Spleen (tissue), 11 donors: ENCODE data around the gene SREK1IP1. TPM values are rescaled to one million over a fixed set of nuclear protein-coding genes. Genes with fewer than 3 reads are reported as not detected.

Experiments used
- DNase-seq: peaks from one replicate; pipeline ENCODE4 v3.0.0-alpha.2; 2020
- H3K27ac ChIP-seq, 8 donors: fragments of 200-600 bp; sonication (generic) in 7 of 8; 1 replicate in 4 of 8; 2 replicates in 4 of 8; pipeline versions ENCODE4 v1.5.0 to v1.8.0; 2016 to 2021; ENCODE audit warnings: inconsistent platforms in 4 of 8, mild to moderate bottlenecking in 4 of 8, moderate library complexity in 1 of 8
- H3K27me3 ChIP-seq, 7 donors: fragments of 200-600 bp; sonication (generic) in 6 of 7; replicated peaks in 1 of 7; 1 replicate in 4 of 7; 2 replicates in 3 of 7; pipeline versions ENCODE4 v1.5.0 to v1.8.0; 2016 to 2021; ENCODE audit warnings: inconsistent platforms in 3 of 7, mild to moderate bottlenecking in 1 of 7
- H3K36me3 ChIP-seq, 6 donors: fragments of 200-600 bp; sonication (generic) in 5 of 6; 1 replicate in 4 of 6; 2 replicates in 2 of 6; pipeline versions ENCODE4 v1.5.0 to v1.8.0; 2016 to 2021; ENCODE audit warnings: inconsistent platforms in 2 of 6
- H3K4me1 ChIP-seq, 6 donors: fragments of 200-600 bp; sonication (generic) in 5 of 6; 1 replicate in 3 of 6; 2 replicates in 3 of 6; pipeline versions ENCODE4 v1.5.0 to v1.8.0; 2016 to 2021; ENCODE audit warnings: inconsistent platforms in 3 of 6
- H3K4me3 ChIP-seq, 8 donors: fragments of 200-600 bp; sonication (generic) in 7 of 8; 1 replicate in 4 of 8; 2 replicates in 4 of 8; pipeline versions ENCODE4 v1.5.0 to v1.8.0; 2016 to 2021; ENCODE audit warnings: inconsistent platforms in 4 of 8, mild to moderate bottlenecking in 4 of 8, moderate library complexity in 2 of 8
- H3K9me3 ChIP-seq, 8 donors: fragments of 200-600 bp; sonication (generic) in 7 of 8; 1 replicate in 4 of 8; 2 replicates in 4 of 8; pipeline versions ENCODE4 v1.5.0 to v1.8.0; 2016 to 2021; ENCODE audit warnings: inconsistent platforms in 4 of 8
- POLR2A ChIP-seq, 3 donors: fragments of 450-650 bp; IDR thresholded peaks; one replicate each; pipeline ENCODE4 v1.5.1; 2017; ENCODE audit warnings: antibody characterized with exemption in 3 of 3, mild to moderate bottlenecking in 1 of 3
- POLR2AphosphoS5 ChIP-seq, 3 donors: sonication (generic); formaldehyde crosslinking; IDR thresholded peaks; one replicate each; pipeline ENCODE4 v1.5.1; 2017; ENCODE audit warnings: antibody characterized with exemption in 3 of 3
- WGBS, 5 donors: extraction: QIAGEN DNeasy Blood & Tissue Kit in 3 of 5; methylation state at CpG; one replicate each; pipeline versions ENCODE4 v1.1.5 to v1.1.7; 2013 to 2018; 5-methylcytosine and 5-hydroxymethylcytosine counted together
- intact Hi-C: fragments of 100-400 bp; cut with DNase I; formaldehyde crosslinking; loops from one replicate; pipeline ENCODE4 v1.15.0; 2023; ENCODE audit warnings: low total_unique reads
- polyA plus RNA-seq, 3 donors: library from polyadenylated mRNA; stranded (reverse); fragments of 200-250 nt; gene quantifications; one replicate each; pipeline ENCODE4 v1.2.1, GENCODE V29; 2013
- total RNA-seq, 7 donors: library from RNA; depleted of rRNA in 3 of 7; stranded (reverse); fragments of >200 nt in 3 of 7; fragmentation: NEBNext Ultra II Directional in 4 of 7; extraction: Animal tissue kit (Norgen Biotek cat#: 25700) in 4 of 7; gene quantifications; one replicate each; pipeline versions ENCODE4 v1.1.0 to v1.2.1, GENCODE V29; 2016 to 2021
- TF ChIP-seq, protein P1 (sequence below), 11 experiments: fragments of 200-600 bp in 7 of 11; fragments of 450-650 bp in 4 of 11; sonication (generic) in 4 of 11; IDR thresholded peaks in 8 of 11; conservative IDR thresholded peaks in 3 of 11; 1 replicate in 7 of 11; 2 replicates in 4 of 11; pipeline versions ENCODE4 v1.4.0 to v1.8.0; 2016 to 2021; ENCODE audit warnings: antibody characterized with exemption in 11 of 11, inconsistent platforms in 4 of 11, mild to moderate bottlenecking in 1 of 11
- donor health status: healthy with polysubstance abuse.
- donor health status: DM: no; HTN: no; CAD: no; lungs with moderate emphysema.
- donor health status: DM: no; HTN: no; CAD: no.
- donor health status: Bipolar disorder and iron deficiency.
- donor health status: healthy.
- donor health status: DM: no; HTN: no; CAD: no.
- donor health status: DM: yes; HTN: yes; CAD: no.

The SREK1IP1 gene
- total and polyA plus RNA-seq, 10 donors, result 10.5 to 27.3 (median 16.5) TPM

DNA sequence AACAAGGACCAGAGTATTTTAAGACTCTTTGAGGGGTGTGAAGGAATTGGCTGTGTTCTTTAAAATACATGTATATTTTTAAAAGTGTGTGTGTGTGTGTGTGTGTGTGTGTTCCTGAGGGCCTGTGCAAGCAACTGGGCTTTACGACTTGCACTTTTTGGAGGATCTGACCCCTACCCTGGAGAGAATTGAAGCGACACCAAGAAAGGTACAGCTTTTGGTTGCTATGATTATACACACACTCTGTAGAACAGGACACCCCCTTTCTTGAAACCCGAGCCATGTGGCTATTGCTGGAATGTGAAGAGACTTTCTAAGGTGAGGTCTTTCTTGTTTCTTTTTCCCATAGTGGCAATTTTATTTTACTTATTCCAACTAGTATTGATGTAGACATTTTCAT is 77.2 kb downstream of the SREK1IP1 start:
- Histone ChIP-seq H3K9me3 (peaks cover 0 to 16% (median 7%) of the 10 kb centered on the region in 8 donors), H3K4me1 (peaks cover 2 to 12% (median 10%) of the 10 kb centered on the region in 6 donors), H3K36me3 (no peaks in the 10 kb centered on the region), H3K27me3 (peaks cover 0 to 60% (median 30%) of the 10 kb centered on the region in 7 donors), H3K27ac (no peak overlapping the region), H3K4me3 (no peak overlapping the region)
- TF ChIP-seq POLR2A (IDR thresholded peaks at IDR 0.05) (no peak), POLR2AphosphoS5 (IDR thresholded peaks at IDR 0.05) (no peak)
- TF ChIP-seq, protein P1, sequence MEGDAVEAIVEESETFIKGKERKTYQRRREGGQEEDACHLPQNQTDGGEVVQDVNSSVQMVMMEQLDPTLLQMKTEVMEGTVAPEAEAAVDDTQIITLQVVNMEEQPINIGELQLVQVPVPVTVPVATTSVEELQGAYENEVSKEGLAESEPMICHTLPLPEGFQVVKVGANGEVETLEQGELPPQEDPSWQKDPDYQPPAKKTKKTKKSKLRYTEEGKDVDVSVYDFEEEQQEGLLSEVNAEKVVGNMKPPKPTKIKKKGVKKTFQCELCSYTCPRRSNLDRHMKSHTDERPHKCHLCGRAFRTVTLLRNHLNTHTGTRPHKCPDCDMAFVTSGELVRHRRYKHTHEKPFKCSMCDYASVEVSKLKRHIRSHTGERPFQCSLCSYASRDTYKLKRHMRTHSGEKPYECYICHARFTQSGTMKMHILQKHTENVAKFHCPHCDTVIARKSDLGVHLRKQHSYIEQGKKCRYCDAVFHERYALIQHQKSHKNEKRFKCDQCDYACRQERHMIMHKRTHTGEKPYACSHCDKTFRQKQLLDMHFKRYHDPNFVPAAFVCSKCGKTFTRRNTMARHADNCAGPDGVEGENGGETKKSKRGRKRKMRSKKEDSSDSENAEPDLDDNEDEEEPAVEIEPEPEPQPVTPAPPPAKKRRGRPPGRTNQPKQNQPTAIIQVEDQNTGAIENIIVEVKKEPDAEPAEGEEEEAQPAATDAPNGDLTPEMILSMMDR (IDR thresholded peaks at IDR 0.05 in 8 of 11, conservative IDR thresholded peaks at IDR 0.05 in 3 of 11), result no peak
- DNase-seq, result no peak
- intact Hi-C loops, result no loop called here
- WGBS, 5 donors, result 31 to 43% (median 35%) methylated on average over 3 of the region's 3 CpGs

DNA sequence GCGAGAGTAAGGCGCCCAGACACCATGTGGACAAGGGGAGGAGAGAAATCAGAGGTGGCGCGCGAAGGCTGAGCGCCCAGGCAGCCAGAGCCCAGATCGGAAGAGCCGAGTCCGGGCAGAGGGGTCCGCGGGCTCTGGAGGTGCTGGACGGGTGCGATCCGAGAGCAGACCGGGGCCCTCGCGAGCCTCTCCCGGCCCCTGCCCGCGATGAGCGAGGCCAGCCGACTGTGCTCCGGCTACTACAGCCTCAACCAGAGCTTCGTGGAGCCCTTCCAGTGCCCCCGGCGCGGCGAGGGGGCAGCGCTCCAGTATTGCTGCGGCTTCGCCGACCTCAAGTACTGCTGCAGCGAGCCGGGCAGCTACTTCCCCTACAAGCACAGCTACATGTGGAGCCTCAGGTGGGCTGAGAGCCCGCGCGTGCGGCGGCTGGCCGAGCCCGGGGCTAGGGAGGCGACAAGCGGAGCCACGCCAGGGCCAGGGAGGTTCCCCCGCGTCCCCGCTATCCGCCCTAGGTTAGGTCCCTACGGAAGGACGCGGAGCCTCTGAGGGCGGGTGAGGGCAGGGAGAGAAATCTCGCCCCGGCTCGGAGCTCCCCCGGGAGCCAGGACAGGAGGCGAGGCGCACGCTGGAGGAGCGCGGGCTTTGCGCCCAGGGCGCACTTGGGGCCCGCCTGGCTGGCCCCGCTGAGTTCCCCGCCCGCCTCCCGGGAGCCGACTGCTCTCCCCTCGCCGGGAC is 77.9 kb downstream of the SREK1IP1 start, which contains the start of gene SHISAL2B:
TSS of gene SHISAL2B (plus strand) at position 87 of the 735 bp plus-strand sequence. CDS start at position 208, 121 bp downstream.
- Histone ChIP-seq H3K9me3 (peaks cover 0 to 9% (median 3%) of the 10 kb centered on the region in 8 donors), H3K36me3 (no peaks in the 10 kb centered on the region), H3K27me3 (peaks cover 0 to 60% (median 30%) of the 10 kb centered on the region in 7 donors), H3K4me1 (peaks cover 2 to 12% (median 10%) of the 10 kb centered on the region in 6 donors), H3K4me3 (peak within 1 kb of the TSS in 6 of 8 donors; percentile 3 to 53 (median 18)), H3K27ac (no peak within 1 kb of the TSS)
- DNase-seq, result peak; percentile 75
- 2 to 3% (median 2%) methylated on average over 30 to 71 of the region's 71 CpGs for WGBS, 5 donors
- intact Hi-C loops, result no loop called here
- TF ChIP-seq POLR2AphosphoS5 (IDR thresholded peaks at IDR 0.05) (no peak), POLR2A (IDR thresholded peaks at IDR 0.05) (no peak)
- TF ChIP-seq, protein P1 (IDR thresholded peaks at IDR 0.05 in 8 of 11, conservative IDR thresholded peaks at IDR 0.05 in 3 of 11), result no peak

DNA sequence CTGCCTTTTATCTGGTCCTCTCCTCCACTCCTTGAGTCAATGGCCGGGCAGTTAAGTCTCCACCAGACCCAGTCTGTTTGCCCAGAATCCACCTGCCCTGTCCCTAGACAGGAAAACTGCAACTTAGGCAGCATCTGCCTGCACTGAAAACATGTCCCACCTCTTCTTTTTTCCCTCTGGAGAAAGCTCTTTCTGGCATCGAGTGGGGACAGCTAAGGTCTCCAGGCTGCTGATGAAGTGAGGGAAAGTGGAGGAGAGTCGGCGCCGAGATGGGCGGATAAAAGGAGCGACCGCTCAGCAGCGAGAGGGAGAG is 78.4 kb downstream of the SREK1IP1 start:
- Histone ChIP-seq H3K36me3 (no peaks in the 10 kb centered on the region), H3K9me3 (peaks cover 0 to 4% (median 0%) of the 10 kb centered on the region in 8 donors), H3K4me1 (peaks cover 2 to 12% (median 10%) of the 10 kb centered on the region in 6 donors), H3K4me3 (peak overlapping the region in 3 of 8 donors; percentile 17 to 53 (median 18)), H3K27ac (no peak overlapping the region), H3K27me3 (peaks cover 0 to 60% (median 30%) of the 10 kb centered on the region in 7 donors)
- intact Hi-C loops, result no loop called here
- no peak for TF ChIP-seq POLR2AphosphoS5 (IDR thresholded peaks at IDR 0.05)
- no peak for TF ChIP-seq POLR2A (IDR thresholded peaks at IDR 0.05)
- TF ChIP-seq, protein P1 (IDR thresholded peaks at IDR 0.05 in 8 of 11, conservative IDR thresholded peaks at IDR 0.05 in 3 of 11), result no peak
- 1 to 6% (median 4%) methylated on average over 9 of the region's 9 CpGs for WGBS, 5 donors
- no peak for DNase-seq

DNA sequence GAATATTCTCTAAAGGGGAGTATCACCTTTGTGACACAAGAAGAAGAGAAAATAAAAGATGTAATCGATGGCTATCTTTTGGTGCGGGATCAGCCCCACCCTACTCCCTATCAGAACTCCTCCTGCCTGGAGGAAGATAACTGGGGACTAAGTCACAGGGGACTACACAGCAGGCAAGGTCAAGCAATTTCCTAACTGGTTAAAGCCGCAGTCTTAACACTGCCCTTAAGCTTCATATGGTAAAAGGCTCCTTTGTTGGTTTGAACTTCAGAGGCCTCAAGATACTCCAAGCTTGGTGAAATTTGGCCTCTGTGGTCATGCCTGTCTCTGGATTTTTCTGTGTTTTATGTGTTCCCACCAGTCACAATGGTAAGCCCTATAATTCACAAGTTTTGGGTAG is 79.5 kb downstream of the SREK1IP1 start:
- intact Hi-C loops, result no loop called here
- Histone ChIP-seq H3K4me1 (peaks cover 2 to 12% (median 10%) of the 10 kb centered on the region in 6 donors), H3K27ac (no peak overlapping the region), H3K4me3 (no peak overlapping the region), H3K27me3 (peaks cover 0 to 60% (median 30%) of the 10 kb centered on the region in 7 donors), H3K36me3 (no peaks in the 10 kb centered on the region), H3K9me3 (no peaks in the 10 kb centered on the region)
- no peak for TF ChIP-seq POLR2AphosphoS5 (IDR thresholded peaks at IDR 0.05)
- TF ChIP-seq, protein P1 (IDR thresholded peaks at IDR 0.05 in 8 of 11, conservative IDR thresholded peaks at IDR 0.05 in 3 of 11), result no peak
- no peak for TF ChIP-seq POLR2A (IDR thresholded peaks at IDR 0.05)
- DNase-seq, result no peak
- WGBS, 5 donors, result 78 to 94% (median 87%) methylated on average over 3 of the region's 3 CpGs
